PFSK-1 (cell line): ENCODE measurements around the gene CADM2.

Source experiments
- POLR2AphosphoS5 ChIP-seq: IDR thresholded peaks from 2 replicates; pipeline ENCODE4 v1.6.1; 2012; ENCODE audit warnings: low read depth, mild to moderate bottlenecking, control low read depth, low read length, moderate library complexity
- REST ChIP-seq, 2 experiments: IDR thresholded peaks; 2 replicates each; pipeline versions ENCODE4 v1.6.1 to v1.8.0; 2011 to 2012; ENCODE audit warnings: low read depth in 2 of 2, low read length in 2 of 2, control low read depth in 1 of 2, inconsistent platforms in 1 of 2, mild to moderate bottlenecking in 1 of 2, moderate library complexity in 1 of 2; ENCODE audit not compliant: insufficient read depth in 1 of 2
- SIN3A ChIP-seq: IDR thresholded peaks from 2 replicates; pipeline ENCODE4 v1.6.1; 2012; ENCODE audit warnings: mild to moderate bottlenecking, low read length, moderate library complexity, borderline replicate concordance; ENCODE audit not compliant: insufficient read depth
- TAF1 ChIP-seq: IDR thresholded peaks from 2 replicates; pipeline ENCODE4 v1.6.1; 2012; ENCODE audit warnings: low read length, control low read depth, borderline replicate concordance; ENCODE audit not compliant: insufficient read depth

- TF ChIP-seq REST (IDR thresholded peaks at IDR 0.05; ENCODE audit: insufficient read depth in 1 of 2, low read depth in 2 of 2, low read length in 2 of 2) (no peak), POLR2AphosphoS5 (no peak), TAF1 (no peak), SIN3A (no peak)
Observed at GRCh38 chr3:85259748-85260147, 301.0 kb downstream of the CADM2 start.
